Spleen (tissue), 11 donors: ENCODE data around the gene PRPF31. TPM values are rescaled to one million over a fixed set of nuclear protein-coding genes. Genes with fewer than 3 reads are reported as not detected.

Experiments used
- DNase-seq: peaks from one replicate; pipeline ENCODE4 v3.0.0-alpha.2; 2020
- H3K27ac ChIP-seq, 8 donors: fragments of 200-600 bp; sonication (generic) in 7 of 8; 1 replicate in 4 of 8; 2 replicates in 4 of 8; pipeline versions ENCODE4 v1.5.0 to v1.8.0; 2016 to 2021; ENCODE audit warnings: inconsistent platforms in 4 of 8, mild to moderate bottlenecking in 4 of 8, moderate library complexity in 1 of 8
- H3K27me3 ChIP-seq, 7 donors: fragments of 200-600 bp; sonication (generic) in 6 of 7; replicated peaks in 1 of 7; 1 replicate in 4 of 7; 2 replicates in 3 of 7; pipeline versions ENCODE4 v1.5.0 to v1.8.0; 2016 to 2021; ENCODE audit warnings: inconsistent platforms in 3 of 7, mild to moderate bottlenecking in 1 of 7
- H3K36me3 ChIP-seq, 6 donors: fragments of 200-600 bp; sonication (generic) in 5 of 6; 1 replicate in 4 of 6; 2 replicates in 2 of 6; pipeline versions ENCODE4 v1.5.0 to v1.8.0; 2016 to 2021; ENCODE audit warnings: inconsistent platforms in 2 of 6
- H3K4me1 ChIP-seq, 6 donors: fragments of 200-600 bp; sonication (generic) in 5 of 6; 1 replicate in 3 of 6; 2 replicates in 3 of 6; pipeline versions ENCODE4 v1.5.0 to v1.8.0; 2016 to 2021; ENCODE audit warnings: inconsistent platforms in 3 of 6
- H3K4me3 ChIP-seq, 8 donors: fragments of 200-600 bp; sonication (generic) in 7 of 8; 1 replicate in 4 of 8; 2 replicates in 4 of 8; pipeline versions ENCODE4 v1.5.0 to v1.8.0; 2016 to 2021; ENCODE audit warnings: inconsistent platforms in 4 of 8, mild to moderate bottlenecking in 4 of 8, moderate library complexity in 2 of 8
- H3K9me3 ChIP-seq, 8 donors: fragments of 200-600 bp; sonication (generic) in 7 of 8; 1 replicate in 4 of 8; 2 replicates in 4 of 8; pipeline versions ENCODE4 v1.5.0 to v1.8.0; 2016 to 2021; ENCODE audit warnings: inconsistent platforms in 4 of 8
- POLR2A ChIP-seq, 3 donors: fragments of 450-650 bp; IDR thresholded peaks; one replicate each; pipeline ENCODE4 v1.5.1; 2017; ENCODE audit warnings: antibody characterized with exemption in 3 of 3, mild to moderate bottlenecking in 1 of 3
- POLR2AphosphoS5 ChIP-seq, 3 donors: sonication (generic); formaldehyde crosslinking; IDR thresholded peaks; one replicate each; pipeline ENCODE4 v1.5.1; 2017; ENCODE audit warnings: antibody characterized with exemption in 3 of 3
- WGBS, 5 donors: extraction: QIAGEN DNeasy Blood & Tissue Kit in 3 of 5; methylation state at CpG; one replicate each; pipeline versions ENCODE4 v1.1.5 to v1.1.7; 2013 to 2018; 5-methylcytosine and 5-hydroxymethylcytosine counted together
- intact Hi-C: fragments of 100-400 bp; cut with DNase I; formaldehyde crosslinking; loops from one replicate; pipeline ENCODE4 v1.15.0; 2023; ENCODE audit warnings: low total_unique reads
- polyA plus RNA-seq, 3 donors: library from polyadenylated mRNA; stranded (reverse); fragments of 200-250 nt; gene quantifications; one replicate each; pipeline ENCODE4 v1.2.1, GENCODE V29; 2013
- total RNA-seq, 7 donors: library from RNA; depleted of rRNA in 3 of 7; stranded (reverse); fragments of >200 nt in 3 of 7; fragmentation: NEBNext Ultra II Directional in 4 of 7; extraction: Animal tissue kit (Norgen Biotek cat#: 25700) in 4 of 7; gene quantifications; one replicate each; pipeline versions ENCODE4 v1.1.0 to v1.2.1, GENCODE V29; 2016 to 2021
- TF ChIP-seq, protein P1 (sequence below), 11 experiments: fragments of 200-600 bp in 7 of 11; fragments of 450-650 bp in 4 of 11; sonication (generic) in 4 of 11; IDR thresholded peaks in 8 of 11; conservative IDR thresholded peaks in 3 of 11; 1 replicate in 7 of 11; 2 replicates in 4 of 11; pipeline versions ENCODE4 v1.4.0 to v1.8.0; 2016 to 2021; ENCODE audit warnings: antibody characterized with exemption in 11 of 11, inconsistent platforms in 4 of 11, mild to moderate bottlenecking in 1 of 11
- donor health status: healthy with polysubstance abuse.
- donor health status: DM: no; HTN: no; CAD: no; lungs with moderate emphysema.
- donor health status: DM: no; HTN: no; CAD: no.
- donor health status: Bipolar disorder and iron deficiency.
- donor health status: healthy.
- donor health status: DM: no; HTN: no; CAD: no.
- donor health status: DM: yes; HTN: yes; CAD: no.

PRPF31 gene
- total and polyA plus RNA-seq, 10 donors = 34.7 to 66.2 (median 50.3) TPM

DNA sequence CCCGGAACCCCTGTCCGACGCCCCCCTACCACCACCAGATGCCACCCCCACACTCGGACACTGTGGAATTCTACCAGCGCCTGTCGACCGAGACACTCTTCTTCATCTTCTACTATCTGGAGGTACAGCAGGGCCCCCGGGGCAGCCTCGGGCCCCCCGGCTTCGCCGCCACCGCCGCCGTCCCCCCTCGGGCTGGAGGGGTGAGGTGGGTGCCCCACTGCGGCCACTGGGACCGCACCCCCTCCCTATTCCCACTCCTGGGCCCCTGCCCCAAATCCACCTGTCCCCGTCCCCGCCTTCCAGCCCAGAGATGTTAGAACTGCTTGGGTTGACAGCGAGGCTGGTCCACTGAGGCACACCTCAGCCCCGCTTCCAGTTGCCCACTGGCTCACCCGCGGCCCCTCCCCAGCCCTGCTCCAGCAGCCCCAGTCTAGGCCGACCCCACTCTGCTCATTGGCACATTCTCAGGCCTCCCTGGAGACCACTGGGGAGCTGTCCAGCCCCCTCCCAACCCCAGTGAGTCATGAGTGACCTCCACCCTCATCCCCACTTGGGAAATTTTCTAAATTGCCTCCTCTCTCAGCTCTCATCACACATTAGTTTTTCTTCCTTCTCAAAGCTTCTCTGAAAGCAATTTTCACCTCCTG is 37.4 kb downstream of the PRPF31 start:
- intact Hi-C loops = no loop called here
- WGBS, 5 donors = 93 to 95% (median 94%) methylated on average over 22 to 25 of the region's 25 CpGs
- no peak overlapping the region for H3K4me3 ChIP-seq
- H3K27me3 ChIP-seq = no peaks in the 10 kb centered on the region
- no peak for DNase-seq
- H3K4me1 ChIP-seq = peaks cover 0 to 69% (median 28%) of the 10 kb centered on the region in 6 donors
- peaks cover 2 to 100% (median 100%) of the 10 kb centered on the region in 6 donors for H3K36me3 ChIP-seq
- peak overlapping the region in 2 of 8 donors; percentile 10 to 27 for H3K27ac ChIP-seq
- H3K9me3 ChIP-seq = no peaks in the 10 kb centered on the region
- TF ChIP-seq POLR2A (IDR thresholded peaks at IDR 0.05) = no peak
- TF ChIP-seq POLR2AphosphoS5 (IDR thresholded peaks at IDR 0.05) = peak in 2 of 3 donors; percentile 3 to 55
- TF ChIP-seq, protein P1, sequence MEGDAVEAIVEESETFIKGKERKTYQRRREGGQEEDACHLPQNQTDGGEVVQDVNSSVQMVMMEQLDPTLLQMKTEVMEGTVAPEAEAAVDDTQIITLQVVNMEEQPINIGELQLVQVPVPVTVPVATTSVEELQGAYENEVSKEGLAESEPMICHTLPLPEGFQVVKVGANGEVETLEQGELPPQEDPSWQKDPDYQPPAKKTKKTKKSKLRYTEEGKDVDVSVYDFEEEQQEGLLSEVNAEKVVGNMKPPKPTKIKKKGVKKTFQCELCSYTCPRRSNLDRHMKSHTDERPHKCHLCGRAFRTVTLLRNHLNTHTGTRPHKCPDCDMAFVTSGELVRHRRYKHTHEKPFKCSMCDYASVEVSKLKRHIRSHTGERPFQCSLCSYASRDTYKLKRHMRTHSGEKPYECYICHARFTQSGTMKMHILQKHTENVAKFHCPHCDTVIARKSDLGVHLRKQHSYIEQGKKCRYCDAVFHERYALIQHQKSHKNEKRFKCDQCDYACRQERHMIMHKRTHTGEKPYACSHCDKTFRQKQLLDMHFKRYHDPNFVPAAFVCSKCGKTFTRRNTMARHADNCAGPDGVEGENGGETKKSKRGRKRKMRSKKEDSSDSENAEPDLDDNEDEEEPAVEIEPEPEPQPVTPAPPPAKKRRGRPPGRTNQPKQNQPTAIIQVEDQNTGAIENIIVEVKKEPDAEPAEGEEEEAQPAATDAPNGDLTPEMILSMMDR (IDR thresholded peaks at IDR 0.05 in 8 of 11, conservative IDR thresholded peaks at IDR 0.05 in 3 of 11) = no peak

DNA sequence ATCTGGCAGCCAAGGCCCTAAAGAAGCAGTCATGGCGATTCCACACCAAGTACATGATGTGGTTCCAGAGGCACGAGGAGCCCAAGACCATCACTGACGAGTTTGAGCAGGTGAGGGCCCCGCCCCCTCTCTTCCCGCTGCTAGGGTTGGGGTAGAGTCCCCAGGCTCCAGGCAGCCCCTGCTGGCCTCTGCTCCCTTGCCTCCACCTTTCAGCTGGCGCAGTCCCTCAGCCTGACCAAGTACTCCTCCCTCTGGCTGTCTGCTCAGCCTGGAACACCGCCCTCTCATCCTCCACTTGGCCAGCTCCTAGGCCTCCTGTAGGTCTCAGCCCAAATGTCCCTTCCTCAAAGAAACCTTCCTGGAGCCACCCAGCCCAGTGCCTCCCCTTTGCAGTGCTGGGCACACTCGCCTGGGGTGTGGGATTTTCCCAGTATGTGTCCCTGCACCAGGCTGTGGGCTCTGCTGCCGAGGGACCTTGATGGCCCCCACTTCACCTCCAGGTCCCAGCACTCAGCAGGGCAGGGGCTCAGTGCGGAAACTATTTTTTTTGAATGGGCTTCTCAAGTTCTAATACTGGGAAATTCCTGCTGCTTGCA is 38.3 kb downstream of the PRPF31 start:
- Histone ChIP-seq H3K4me3 (no peak overlapping the region), H3K27ac (peak overlapping the region in 3 of 8 donors; percentile 10 to 50 (median 27))
- intact Hi-C loops = no loop called here

DNA sequence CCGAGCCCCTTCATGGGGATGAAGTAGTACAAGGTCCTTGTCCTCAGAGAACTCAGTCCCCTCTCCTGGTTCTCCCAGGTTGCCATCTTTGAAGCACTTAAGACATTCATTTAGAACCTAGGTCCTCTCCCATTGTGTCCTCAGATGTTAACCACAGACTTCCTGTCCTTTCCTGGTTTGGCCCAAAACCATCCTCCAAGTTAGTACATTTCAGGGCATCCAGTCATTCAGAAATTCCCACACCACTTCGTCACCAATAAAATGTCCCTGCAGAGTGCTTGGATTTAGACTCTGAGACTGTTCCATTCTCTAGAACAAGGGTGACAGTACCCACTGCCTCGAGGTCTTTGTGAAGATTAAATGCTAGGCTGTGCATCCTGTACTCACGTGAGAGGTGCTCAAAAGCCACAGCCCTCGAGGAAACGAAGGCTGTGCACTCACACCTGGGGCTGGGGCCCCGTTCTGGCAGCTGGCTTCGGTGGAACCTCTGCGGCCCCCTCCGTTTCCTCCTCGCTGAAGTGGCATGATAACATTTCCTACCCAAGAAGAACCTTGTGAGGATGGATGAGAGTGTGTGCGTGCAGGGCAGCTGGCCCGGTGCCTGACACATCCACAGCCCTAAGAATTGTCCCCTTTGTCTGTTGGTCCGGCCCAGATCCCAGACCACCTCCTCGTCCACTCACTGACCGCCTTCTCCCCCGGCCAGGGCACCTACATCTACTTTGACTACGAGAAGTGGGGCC is 39.2 kb downstream of the PRPF31 start:
- Histone ChIP-seq H3K4me1 (peaks cover 8 to 64% (median 40%) of the 10 kb centered on the region in 6 donors), H3K9me3 (no peaks in the 10 kb centered on the region), H3K36me3 (peaks cover 2 to 87% (median 84%) of the 10 kb centered on the region in 6 donors), H3K27ac (peak overlapping the region in 5 of 8 donors; percentile 20 to 68 (median 50)), H3K4me3 (no peak overlapping the region), H3K27me3 (no peaks in the 10 kb centered on the region)
- WGBS, 5 donors = 48 to 55% (median 52%) methylated on average over 15 to 18 of the region's 18 CpGs
- DNase-seq = no peak
- TF ChIP-seq POLR2A (IDR thresholded peaks at IDR 0.05) (no peak), POLR2AphosphoS5 (IDR thresholded peaks at IDR 0.05) (peak; percentile 52 to 64 (median 62))
- intact Hi-C loops = no loop called here

More for the DNA sequence above, 38.3 kb downstream of the PRPF31 start:
- TF ChIP-seq POLR2A (IDR thresholded peaks at IDR 0.05) (no peak), POLR2AphosphoS5 (IDR thresholded peaks at IDR 0.05) (peak; percentile 45 to 60 (median 58))
- Histone ChIP-seq H3K4me1 (peaks cover 6 to 69% (median 37%) of the 10 kb centered on the region in 6 donors), H3K9me3 (no peaks in the 10 kb centered on the region), H3K36me3 (peaks cover 2 to 96% (median 94%) of the 10 kb centered on the region in 6 donors), H3K27me3 (no peaks in the 10 kb centered on the region)
- DNase-seq = no peak
- WGBS, 5 donors = 86 to 93% (median 91%) methylated on average over 7 to 10 of the region's 10 CpGs

DNA sequence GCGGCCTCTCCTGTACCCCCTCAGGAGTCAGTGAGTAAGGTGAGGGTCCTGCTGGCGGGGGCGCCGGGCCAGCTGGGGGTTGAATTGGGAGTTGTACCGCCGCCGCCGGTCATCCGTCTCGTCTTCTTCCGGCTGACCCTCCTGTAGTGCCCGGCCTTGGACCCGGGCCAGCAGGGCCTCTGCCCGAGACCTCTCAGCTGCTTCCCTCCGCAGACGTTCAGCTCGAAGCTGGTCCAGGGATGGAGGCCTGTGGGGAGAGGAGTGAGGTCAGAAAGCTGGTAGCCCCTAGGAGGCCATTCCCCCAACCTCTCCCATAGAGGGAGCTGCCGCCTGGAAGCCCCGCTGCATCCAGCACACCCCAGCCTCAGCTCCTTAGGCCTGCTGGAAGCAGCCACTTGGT is 40.1 kb downstream of the PRPF31 start:
- no peak for DNase-seq
- no peaks in the 10 kb centered on the region for H3K9me3 ChIP-seq
- H3K27ac ChIP-seq = peak overlapping the region in 5 of 8 donors; percentile 24 to 68 (median 50)
- intact Hi-C loops = no loop called here
- peaks cover 14 to 72% (median 48%) of the 10 kb centered on the region in 6 donors for H3K4me1 ChIP-seq
- TF ChIP-seq, protein P1 (IDR thresholded peaks at IDR 0.05 in 8 of 11, conservative IDR thresholded peaks at IDR 0.05 in 3 of 11) = no peak
- TF ChIP-seq POLR2AphosphoS5 (IDR thresholded peaks at IDR 0.05) (peak in 2 of 3 donors; percentile 48 to 77), POLR2A (IDR thresholded peaks at IDR 0.05) (no peak)
- peaks cover 2 to 78% (median 75%) of the 10 kb centered on the region in 6 donors for H3K36me3 ChIP-seq
- no peak overlapping the region for H3K4me3 ChIP-seq
- H3K27me3 ChIP-seq = no peaks in the 10 kb centered on the region
- WGBS, 5 donors = 75 to 85% (median 80%) methylated on average over 13 to 19 of the region's 19 CpGs
